Epithelial cell of alveolus of lung (primary cell): ENCODE data around the gene DAZAP2. TPM values are rescaled to one million over a fixed set of nuclear protein-coding genes. Genes with fewer than 3 reads are reported as not detected.

Experiments
- total RNA-seq: library from RNA; depleted of rRNA; stranded (reverse); fragments of >200 nt; gene quantifications from 2 replicates; pipeline ENCODE4 v1.2.1, GENCODE V29; 2015

Gene DAZAP2
- 231 and 257 TPM in 2 replicates for total RNA-seq

GRCh38 chr12:51238510-51239334 lies at the start of gene DAZAP2:
Gene DAZAP2, plus strand, starts transcription at chr12:51238826. Its CDS starts 82 bp downstream, at chr12:51238908.

GRCh38 chr12:51217968-51218606 lies 20.5 kb upstream of the DAZAP2 start, which contains the start of gene POU6F1:
Gene POU6F1, minus strand, starts transcription at chr12:51218062. Its CDS starts 11,226 bp downstream, at chr12:51206836.

GRCh38 chr12:51270067-51270950 lies 31.7 kb downstream of the DAZAP2 start, which contains the start of gene SMAGP:
Gene SMAGP, minus strand, starts transcription at chr12:51270415. Its CDS starts 1,137 bp downstream, at chr12:51269278.

Other genes with a start within 250 kb of the DAZAP2 start
- 20.4 and 29.5 TPM in 2 replicates for gene SLC11A2, start 212.4 kb upstream of the DAZAP2 start, total RNA-seq
- 26.5 and 125 TPM in 2 replicates for gene LETMD1, start 190.5 kb upstream of the DAZAP2 start, total RNA-seq
- gene CSRNP2, start 155.2 kb upstream of the DAZAP2 start, total RNA-seq, result 17.9 and 19.1 TPM in 2 replicates
- gene TFCP2, start 65.7 kb upstream of the DAZAP2 start, total RNA-seq, result 9.4 and 12.1 TPM in 2 replicates
- gene POU6F1, start 20.8 kb upstream of the DAZAP2 start, total RNA-seq, result 2.6 and 7.0 TPM in 2 replicates
- gene SMAGP, start 31.6 kb downstream of the DAZAP2 start, total RNA-seq, result 6.6 and 26.0 TPM in 2 replicates
- not detected in 2 replicates for gene BIN2, start 85.3 kb downstream of the DAZAP2 start, total RNA-seq
- gene CELA1, start 107.9 kb downstream of the DAZAP2 start, total RNA-seq, result not detected in 2 replicates
- 3.5 and 49.0 TPM in 2 replicates for gene GALNT6, start 152.6 kb downstream of the DAZAP2 start, total RNA-seq
- gene SLC4A8, start 186.0 kb downstream of the DAZAP2 start, total RNA-seq, result 1.9 and 3.4 TPM in 2 replicates